ENCODE data around the gene LRRK1.

LRRK1 gene

GRCh38 chr15:100878648-100879047 is 40.5 kb upstream of the LRRK1 start:
- ChIA-PET CTCF (interaction anchor here (0.7 to 2.8 kb wide), 12 partner anchors 8 to 254 kb away, joined by 3 to 10 read pairs (median 5); partner anchors contain the start of gene LRRK1), POLR2A (no interaction called here)
- DNase-seq (ENCODE audit: low read depth, low spot score) = no peak
- H3K4me3 ChIP-seq (ENCODE audit: low read depth, low read length) = peak overlapping the region; percentile 50
- no peak for TF ChIP-seq CTCF (IDR thresholded peaks at IDR 0.05; ENCODE audit: insufficient read depth, low read length, missing control alignments)

GRCh38 chr15:100879061-100879463 is 40.1 kb upstream of the LRRK1 start:
- peak overlapping the region; percentile 50 for H3K4me3 ChIP-seq (ENCODE audit: low read depth, low read length)
- CTCF ChIA-PET = interaction anchor here (0.8 to 2.8 kb wide), 10 partner anchors 9 to 254 kb away, joined by 3 to 10 read pairs (median 6); partner anchors contain the start of gene LRRK1
- no peak for TF ChIP-seq CTCF (IDR thresholded peaks at IDR 0.05; ENCODE audit: insufficient read depth, low read length, missing control alignments)
- POLR2A ChIA-PET = no interaction called here
- DNase-seq (ENCODE audit: low read depth, low spot score) = no peak

GRCh38 chr15:100879464-100880138 is 39.6 kb upstream of the LRRK1 start, which contains the start of gene ALDH1A3:
Gene ALDH1A3, plus strand, starts transcription at chr15:100879831. Its CDS starts 77 bp downstream, at chr15:100879908.
- ChIA-PET CTCF (interaction anchor here (0.8 to 2.8 kb wide), 6 partner anchors 9 to 254 kb away, joined by 3 to 10 read pairs (median 6); partner anchors contain the start of gene LRRK1), POLR2A (no interaction called here)
- no peak for TF ChIP-seq CTCF (IDR thresholded peaks at IDR 0.05; ENCODE audit: insufficient read depth, low read length, missing control alignments)
- peak within 1 kb of the TSS; percentile 50 for H3K4me3 ChIP-seq (ENCODE audit: low read depth, low read length)
- no peak for DNase-seq (ENCODE audit: low read depth, low spot score)

GRCh38 chr15:100880139-100880896 is 38.8 kb upstream of the LRRK1 start:
- H3K4me3 ChIP-seq (ENCODE audit: low read depth, low read length) = peak overlapping the region; percentile 38
- CTCF ChIA-PET = interaction anchor here (1.2 to 2.8 kb wide), 5 partner anchors 8 to 255 kb away, joined by 3 to 10 read pairs (median 3); partner anchors contain the start of gene LRRK1
- POLR2A ChIA-PET = no interaction called here
- no peak for TF ChIP-seq CTCF (IDR thresholded peaks at IDR 0.05; ENCODE audit: insufficient read depth, low read length, missing control alignments)
- DNase-seq (ENCODE audit: low read depth, low spot score) = no peak

- DNase-seq (ENCODE audit: low read depth, low spot score) = no peak
- H3K4me3 ChIP-seq (ENCODE audit: low read depth, low read length) = no peak overlapping the region
- no peak for TF ChIP-seq CTCF (IDR thresholded peaks at IDR 0.05; ENCODE audit: insufficient read depth, low read length, missing control alignments)
- ChIA-PET CTCF (interaction anchor here (1.0 to 1.4 kb wide), 3 partner anchors 128 to 241 kb away, joined by 3 read pairs; no protein-coding TSS in a partner anchor), POLR2A (no interaction called here)
Measured at GRCh38 chr15:100880897-100881242, 38.3 kb upstream of the LRRK1 start.

Measured in AG04449 (cell line).